Kidney (tissue), 14 donors: Measurements from ENCODE around the gene EPB41L3. TPM values are rescaled to one million over a fixed set of nuclear protein-coding genes. Genes with fewer than 3 reads are reported as not detected.

ENCODE experiments used
- DNase-seq, 5 donors: peaks; one replicate each; pipeline ENCODE4 v3.0.0-alpha.2; 2013 to 2020
- FAIRE-seq: peaks from 2 replicates; lab custom pipeline; 2012; peaks lifted over from hg19 to GRCh38; lab: Jason Lieb, UNC
- H3K27ac ChIP-seq, 2 donors: one replicate each; pipeline ENCODE4 v1.7.0; 2013; ENCODE audit warnings: low read depth in 2 of 2, low read length in 2 of 2, inconsistent platforms in 1 of 2
- H3K27me3 ChIP-seq: one replicate; pipeline ENCODE4 v1.7.1; 2013; ENCODE audit warnings: low read length, inconsistent platforms; ENCODE audit not compliant: control insufficient read depth, insufficient read depth
- H3K36me3 ChIP-seq, 3 donors: one replicate each; pipeline versions ENCODE4 v1.7.0 to v1.7.1; 2013; ENCODE audit warnings: low read length in 3 of 3, control low read depth in 1 of 3, inconsistent platforms in 1 of 3; ENCODE audit not compliant: insufficient read depth in 3 of 3, control insufficient read depth in 2 of 3
- H3K4me1 ChIP-seq, 3 donors: one replicate each; pipeline versions ENCODE4 v1.7.0 to v1.7.1; 2013; ENCODE audit warnings: low read length in 3 of 3, inconsistent platforms in 1 of 3, low read depth in 1 of 3; ENCODE audit not compliant: control insufficient read depth in 2 of 3, insufficient read depth in 2 of 3
- H3K4me3 ChIP-seq, 3 donors: one replicate each; pipeline versions ENCODE4 v1.7.0 to v1.8.1; 2013; ENCODE audit warnings: low read length in 3 of 3, control low read depth in 1 of 3, inconsistent platforms in 1 of 3
- H3K9ac ChIP-seq, 3 donors: one replicate each; pipeline versions ENCODE4 v1.7.0 to v1.7.1; 2013; ENCODE audit warnings: low read length in 3 of 3, control low read depth in 1 of 3, inconsistent platforms in 1 of 3
- H3K9me3 ChIP-seq, 3 donors: one replicate each; pipeline versions ENCODE4 v1.7.0 to v1.7.1; 2013; ENCODE audit warnings: low read length in 3 of 3, control low read depth in 1 of 3, inconsistent platforms in 1 of 3; ENCODE audit not compliant: control insufficient read depth in 2 of 3, insufficient read depth in 1 of 3
- CTCF ChIP-seq: IDR thresholded peaks from 3 replicates; pipeline ENCODE4 v1.5.1; 2012; ENCODE audit warnings: mild to moderate bottlenecking, moderate library complexity, borderline replicate concordance; ENCODE audit not compliant: insufficient read depth; ENCODE audit errors: extremely low read depth
- intact Hi-C: fragments of 100-400 bp; cut with DNase I; formaldehyde crosslinking; loops from one replicate; pipeline ENCODE4 v1.11.1; 2022
- polyA plus RNA-seq: library from polyadenylated mRNA; stranded (reverse); fragments of 350-450 nt; fragmentation: Illumina TruSeq; extraction: RNeasy Lipid Tissue Mini Kit (QIAGEN cat#74804); gene quantifications from one replicate; pipeline ENCODE4 v1.2.3, GENCODE V29; 2014; ENCODE audit warnings: low read depth, low replicate concordance; ENCODE audit not compliant: insufficient read depth
- total RNA-seq: library from RNA; stranded (reverse); fragmentation: NEBNext Ultra II Directional; extraction: Animal tissue kit (Norgen Biotek cat#: 25700); gene quantifications from one replicate; pipeline ENCODE4 v1.2.1, GENCODE V29; 2021
- donor health status: control.
- donor health status: control.
- donor health status: control.
- donor health status: control.
- donor health status: control.
- donor health status: DM: yes; HTN: yes; CAD: no.
- donor health status: Normal renal cell carcinoma (clear cell type).

The EPB41L3 gene
- total and polyA plus RNA-seq, 2 donors from 2014 or later: 35.3 to 44.6 TPM

- Histone ChIP-seq H3K9me3 (no peaks in the 10 kb centered on the region), H3K9ac (no peak overlapping the region), H3K36me3 (no peaks in the 10 kb centered on the region), H3K27ac (no peak overlapping the region), H3K4me1 (no peaks in the 10 kb centered on the region), H3K27me3 (no peaks in the 10 kb centered on the region), H3K4me3 (no peak overlapping the region)
- FAIRE-seq (no peak), DNase-seq (no peak)
- TF ChIP-seq CTCF: no peak
- intact Hi-C loops: no loop called here
Observed at GRCh38 chr18:5558851-5559250, 15.1 kb upstream of the EPB41L3 start.

GRCh38 chr18:5556310-5556974 is 12.6 kb upstream of the EPB41L3 start:
- no peak overlapping the region for H3K27ac ChIP-seq
- H3K4me1 ChIP-seq: no peaks in the 10 kb centered on the region
- intact Hi-C loops: no loop called here
- H3K36me3 ChIP-seq: no peaks in the 10 kb centered on the region
- H3K9me3 ChIP-seq: no peaks in the 10 kb centered on the region
- no peak for FAIRE-seq
- no peak overlapping the region for H3K4me3 ChIP-seq
- H3K9ac ChIP-seq: no peak overlapping the region
- no peak for TF ChIP-seq CTCF
- H3K27me3 ChIP-seq: no peaks in the 10 kb centered on the region
- no peak for DNase-seq

- no peak for DNase-seq
- H3K27me3 ChIP-seq: no peaks in the 10 kb centered on the region
- H3K27ac ChIP-seq: no peak overlapping the region
- TF ChIP-seq CTCF: no peak
- no peaks in the 10 kb centered on the region for H3K9me3 ChIP-seq
- FAIRE-seq: no peak
- no peaks in the 10 kb centered on the region for H3K36me3 ChIP-seq
- H3K4me1 ChIP-seq: no peaks in the 10 kb centered on the region
- H3K9ac ChIP-seq: no peak overlapping the region
- intact Hi-C loops: no loop called here
- H3K4me3 ChIP-seq: no peak overlapping the region
Observed at GRCh38 chr18:5554629-5555028, 10.8 kb upstream of the EPB41L3 start.
